Stimulated activated CD8-positive, alpha-beta memory T cell treated with anti-CD3 and anti-CD28 coated beads, Interleukin-4, amount 100 ng/mL, for 1 hour (primary cell): Measurements from ENCODE around the gene CHRDL2.
"Not testable (repeated sequence)": the region's sequence is repeated elsewhere in the genome, so short reads cannot be mapped to it uniquely, and the experiment has no call there.

Experiments used
- DNase-seq, 2 donors: peaks; one replicate each; pipeline ENCODE4 v3.0.0-alpha.2; 2020; ENCODE audit warnings: low read depth in 2 of 2, low spot score in 1 of 2

Gene CHRDL2, protein sequence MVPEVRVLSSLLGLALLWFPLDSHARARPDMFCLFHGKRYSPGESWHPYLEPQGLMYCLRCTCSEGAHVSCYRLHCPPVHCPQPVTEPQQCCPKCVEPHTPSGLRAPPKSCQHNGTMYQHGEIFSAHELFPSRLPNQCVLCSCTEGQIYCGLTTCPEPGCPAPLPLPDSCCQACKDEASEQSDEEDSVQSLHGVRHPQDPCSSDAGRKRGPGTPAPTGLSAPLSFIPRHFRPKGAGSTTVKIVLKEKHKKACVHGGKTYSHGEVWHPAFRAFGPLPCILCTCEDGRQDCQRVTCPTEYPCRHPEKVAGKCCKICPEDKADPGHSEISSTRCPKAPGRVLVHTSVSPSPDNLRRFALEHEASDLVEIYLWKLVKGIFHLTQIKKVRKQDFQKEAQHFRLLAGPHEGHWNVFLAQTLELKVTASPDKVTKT

GRCh38 chr11:74731301-74732094, at the start of gene CHRDL2:
CHRDL2 (minus strand) TSS chr11:74731426; CDS start chr11:74730888, 538 bp downstream.
- DNase-seq, result no peak

DNA sequence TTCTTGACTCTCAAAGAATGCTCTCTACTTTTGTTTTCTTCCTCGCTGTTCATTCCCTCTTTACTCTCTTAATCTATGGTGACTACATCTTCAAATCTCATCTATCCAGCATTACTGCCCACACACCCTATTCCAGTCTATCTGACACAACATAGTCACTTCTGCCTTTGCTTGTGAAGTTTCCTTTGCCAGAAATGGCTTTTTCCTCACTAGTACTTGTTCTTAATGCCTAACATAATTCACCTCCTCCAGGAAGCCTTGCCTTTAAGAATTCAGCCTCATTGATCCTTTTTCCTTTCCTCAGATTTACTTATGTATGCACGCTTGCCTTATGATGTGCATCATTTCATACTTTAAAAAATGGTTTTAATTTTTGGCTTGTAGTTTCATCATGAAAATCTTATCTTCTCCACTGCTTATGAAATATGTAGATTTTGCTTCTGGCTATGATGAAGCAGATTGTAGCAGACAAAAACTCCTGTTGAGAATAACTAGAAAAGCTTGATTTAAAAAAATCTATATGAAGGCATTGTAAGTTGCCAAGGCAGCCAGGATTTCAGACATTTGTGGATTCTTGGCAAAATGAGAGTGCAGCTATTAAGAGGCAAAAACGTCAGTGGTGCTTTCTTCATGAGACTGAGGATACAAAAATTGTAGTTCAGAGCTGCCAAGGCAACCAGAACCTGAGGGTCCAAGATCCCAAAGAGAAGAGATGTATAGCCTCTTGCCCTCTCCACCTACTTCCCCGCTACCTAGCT, 49.2 kb upstream of the CHRDL2 start:
- DNase-seq, result no peak

- DNase-seq, result no peak
Observed at GRCh38 chr11:74778581-74778980, 47.4 kb upstream of the CHRDL2 start.

DNA sequence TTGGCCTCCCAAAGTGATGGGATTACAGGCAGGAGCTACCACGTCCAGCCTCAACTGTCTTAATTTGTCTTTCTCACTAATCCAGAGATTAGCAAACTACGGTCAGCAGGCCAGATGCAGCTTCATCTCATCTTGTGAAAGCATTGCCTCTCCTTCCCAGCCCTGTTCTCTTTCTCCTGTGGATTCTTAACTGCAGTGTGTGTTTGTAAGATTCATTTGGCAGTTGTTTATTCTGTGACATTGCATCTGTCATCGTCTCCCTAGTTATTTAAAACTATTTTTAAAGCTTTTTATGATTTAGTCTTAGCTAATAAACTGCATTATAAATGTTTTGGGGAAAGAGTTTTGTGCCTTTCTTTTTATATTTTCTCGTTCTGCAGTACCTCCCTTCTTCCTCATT, 46.7 kb upstream of the CHRDL2 start:
- no peak for DNase-seq

GRCh38 chr11:74777038-74777437, 45.8 kb upstream of the CHRDL2 start:
- DNase-seq, result no peak

DNA sequence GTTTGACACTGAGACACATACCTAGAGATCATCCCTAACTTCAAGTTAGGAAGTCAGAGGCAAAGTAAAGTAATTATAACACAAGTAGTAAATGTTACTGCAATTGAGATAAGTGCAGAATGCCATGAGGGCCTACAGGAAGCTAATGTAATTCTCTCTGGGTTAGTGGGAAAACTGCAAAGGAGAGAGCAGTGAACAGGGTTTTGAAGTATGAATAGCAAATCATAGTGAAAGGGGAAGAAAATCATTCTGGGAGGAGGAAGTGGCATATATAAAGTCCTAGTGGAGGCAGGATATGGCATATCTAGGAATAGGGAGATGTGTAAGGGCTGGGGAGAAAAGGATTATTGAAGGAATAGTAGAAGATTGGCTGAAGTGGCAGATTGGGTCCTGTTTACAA, 45.3 kb upstream of the CHRDL2 start:
- DNase-seq, result no peak

DNA sequence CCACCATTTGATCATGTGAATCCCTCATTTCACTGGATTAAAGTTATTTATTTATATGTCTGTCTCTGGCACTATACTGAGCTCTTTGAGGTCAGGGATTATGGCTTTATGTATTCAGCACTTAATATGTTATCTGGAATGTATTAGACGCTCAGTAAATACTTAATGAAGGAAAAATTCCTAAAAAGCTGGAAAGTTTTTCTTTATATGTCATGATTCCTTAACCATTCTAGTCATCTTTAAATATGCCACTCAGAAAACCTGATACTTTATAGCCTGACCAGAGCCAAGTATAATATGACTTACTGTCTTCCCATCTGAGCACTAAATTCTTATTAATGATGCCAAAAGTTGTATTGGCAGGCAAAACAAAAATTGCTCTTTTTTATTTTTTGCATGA, 44.5 kb upstream of the CHRDL2 start:
- no peak for DNase-seq

- DNase-seq, result no peak
Observed at GRCh38 chr11:74773476-74773875, 42.2 kb upstream of the CHRDL2 start.

DNA sequence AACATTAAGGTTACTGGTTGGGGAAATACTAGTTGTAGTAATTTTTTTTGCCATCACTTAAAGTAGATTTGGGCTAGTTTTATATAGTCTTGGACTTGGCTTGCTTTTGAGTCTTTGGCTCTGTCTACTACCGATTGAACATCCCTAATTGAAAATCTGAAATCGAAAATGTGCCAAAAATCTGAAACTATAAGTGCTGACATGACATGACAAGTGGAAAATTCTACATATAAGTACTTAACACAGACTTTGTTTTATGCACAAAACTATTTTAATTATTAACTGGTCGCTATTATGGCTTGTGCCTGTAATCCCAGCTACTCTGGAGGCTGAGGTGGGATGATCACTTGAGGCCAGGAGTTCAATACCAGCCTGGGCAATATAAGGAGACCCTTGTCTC, 39.9 kb upstream of the CHRDL2 start:
- no peak for DNase-seq

- DNase-seq, result no peak
Observed at GRCh38 chr11:74770456-74770855, 39.2 kb upstream of the CHRDL2 start.

GRCh38 chr11:74769055-74769707, 38.0 kb upstream of the CHRDL2 start:
- DNase-seq, result no peak

DNA sequence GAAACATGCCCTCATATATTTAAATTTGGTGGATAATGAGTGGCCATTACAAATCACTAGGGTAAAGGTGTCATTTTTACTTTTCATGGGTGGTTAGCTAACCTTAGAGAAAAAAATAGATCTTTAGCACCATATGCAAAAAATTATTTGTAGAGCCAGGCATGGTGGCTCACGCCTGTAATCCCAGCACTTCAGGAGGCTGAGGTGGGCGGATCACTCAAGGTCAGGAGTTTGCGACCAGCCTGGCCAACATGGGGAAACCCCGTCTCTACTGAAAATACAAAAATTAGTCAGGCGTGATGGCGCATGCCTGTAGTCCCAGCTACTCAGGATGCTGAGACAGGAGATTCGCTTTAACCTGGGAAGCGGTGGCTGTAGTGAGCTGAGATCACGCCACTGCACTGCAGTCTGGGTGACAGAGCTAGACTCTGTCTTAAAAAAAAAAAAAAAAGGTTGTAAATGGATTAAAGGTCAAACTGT, 37.0 kb upstream of the CHRDL2 start:
- not testable (repeated sequence) for DNase-seq

DNA sequence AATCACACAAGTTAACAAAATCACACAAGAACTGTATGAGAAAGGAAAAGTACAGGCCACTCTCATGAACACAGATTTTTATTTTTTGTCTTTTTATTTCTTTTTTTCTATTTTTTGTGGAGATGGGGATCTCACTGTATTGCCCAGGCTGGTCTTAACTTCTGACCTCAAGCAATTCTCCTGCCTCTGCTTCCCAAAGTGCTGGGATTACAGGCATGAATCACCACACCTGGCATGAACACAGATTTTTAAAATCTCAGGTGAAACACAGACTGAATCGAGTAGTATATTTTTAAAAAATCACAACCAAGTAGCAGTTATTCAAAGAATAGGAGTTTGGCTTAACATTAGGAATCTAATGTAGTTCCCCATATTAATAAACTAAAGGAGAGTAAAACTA, 35.7 kb upstream of the CHRDL2 start:
- DNase-seq, result no peak

- no peak for DNase-seq
Observed at GRCh38 chr11:74756571-74756970, 25.3 kb upstream of the CHRDL2 start.

- no peak for DNase-seq
Observed at GRCh38 chr11:74755395-74755995, 24.3 kb upstream of the CHRDL2 start.

DNA sequence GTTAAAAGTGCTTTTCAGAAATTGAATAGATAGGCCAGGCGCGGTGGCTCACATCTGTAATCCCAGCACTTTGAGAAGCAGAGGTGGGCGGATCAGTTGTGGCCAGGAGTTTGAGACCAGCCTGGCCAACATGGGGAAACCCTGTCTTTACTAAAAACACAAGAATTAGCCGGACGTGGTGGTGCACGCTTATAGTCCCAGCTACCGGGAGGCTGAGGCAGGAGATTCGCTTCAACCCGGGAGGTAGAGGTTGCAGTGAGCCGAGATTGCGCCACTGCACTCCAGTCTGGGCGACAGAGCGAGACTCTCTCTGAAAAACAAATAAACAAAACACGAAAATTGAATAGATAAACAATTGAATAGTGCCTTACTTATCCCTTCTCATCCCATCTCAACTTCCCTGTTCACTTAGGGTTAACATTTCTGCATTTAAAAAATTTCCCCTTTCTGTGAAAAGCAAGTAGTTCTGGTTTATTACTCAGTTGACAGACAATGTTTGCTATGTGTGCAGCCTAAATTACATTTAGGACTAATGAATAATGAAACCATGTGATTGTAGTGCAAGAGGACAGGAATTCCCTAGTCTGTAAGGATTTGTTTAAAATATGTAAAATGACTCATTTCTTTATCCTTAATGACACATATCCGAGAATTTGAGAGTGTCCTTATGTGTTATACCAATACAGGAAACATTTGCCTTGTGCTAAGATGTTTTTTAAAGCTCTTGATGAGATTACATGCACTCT, 23.5 kb upstream of the CHRDL2 start:
- DNase-seq, result no peak

DNA sequence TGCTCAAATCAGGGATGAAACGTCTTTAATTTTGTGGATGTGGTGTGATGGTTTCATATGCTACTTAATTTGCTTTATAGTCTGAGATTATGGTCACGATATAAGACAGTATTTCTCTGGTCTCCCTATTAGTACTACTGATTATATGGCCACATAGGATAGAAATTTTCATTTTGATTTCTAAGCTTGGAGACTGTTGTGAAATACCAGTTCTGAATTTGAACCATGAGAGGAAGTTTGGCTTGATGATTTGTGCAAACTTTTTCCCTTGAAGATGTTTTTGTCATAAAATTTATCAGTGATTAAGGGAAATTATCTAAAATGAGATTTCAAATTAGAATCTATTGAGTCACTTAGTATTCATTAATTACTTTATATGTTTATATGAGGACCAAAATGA, 20.1 kb upstream of the CHRDL2 start:
- DNase-seq, result no peak

GRCh38 chr11:74750598-74750997, 19.4 kb upstream of the CHRDL2 start:
- not testable (repeated sequence) for DNase-seq

GRCh38 chr11:74749965-74750296, 18.7 kb upstream of the CHRDL2 start:
- DNase-seq, result no peak
